GM18511 (cell line): ENCODE results near the gene CROCC.
"Not testable (repeated sequence)": the region's sequence is repeated elsewhere in the genome, so short reads cannot be mapped to it uniquely, and the experiment has no call there.

Source experiments
- ATAC-seq: cut with Tn5 transposase; IDR thresholded peaks from one replicate; pipeline ENCODE4 v1.9.1; 2021; ENCODE audit warnings: mild to moderate bottlenecking, moderate library complexity; ENCODE audit not compliant: unreplicated experiment

CROCC gene

DNA sequence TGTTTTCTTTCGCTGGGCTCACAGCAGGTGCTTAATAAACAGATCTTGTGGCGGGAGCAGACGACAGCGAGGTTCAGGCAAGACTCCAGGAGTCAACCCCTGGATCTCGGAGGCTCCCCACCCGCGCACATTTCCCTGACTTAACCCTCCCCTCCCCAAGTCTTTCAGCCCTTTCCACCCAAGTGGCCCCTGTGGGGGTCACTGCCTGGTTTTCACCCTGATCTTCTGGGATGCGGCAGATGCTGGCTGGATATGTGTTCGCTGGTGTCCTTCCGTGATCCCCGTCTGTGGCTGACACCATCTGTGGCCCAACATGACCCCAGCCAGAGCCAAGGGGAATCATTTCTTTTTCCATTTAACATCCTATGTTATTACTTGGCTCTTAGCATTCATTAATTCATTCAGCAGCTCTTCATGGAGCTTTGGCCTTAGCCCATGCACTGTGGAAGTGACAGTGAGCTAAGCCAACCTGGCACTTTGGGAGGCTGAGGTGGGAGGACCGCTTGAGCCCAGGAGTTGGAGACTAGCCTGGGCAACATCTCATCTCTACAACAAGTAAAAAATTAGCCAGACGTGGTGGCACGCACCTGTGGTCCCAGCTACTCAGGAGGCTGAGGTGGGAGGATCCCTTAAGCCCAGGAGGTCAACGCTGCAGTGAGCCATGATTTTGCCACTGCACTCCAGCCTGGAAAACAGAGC lies 6.7 kb upstream of the CROCC start:
- not testable (repeated sequence) for ATAC-seq

DNA sequence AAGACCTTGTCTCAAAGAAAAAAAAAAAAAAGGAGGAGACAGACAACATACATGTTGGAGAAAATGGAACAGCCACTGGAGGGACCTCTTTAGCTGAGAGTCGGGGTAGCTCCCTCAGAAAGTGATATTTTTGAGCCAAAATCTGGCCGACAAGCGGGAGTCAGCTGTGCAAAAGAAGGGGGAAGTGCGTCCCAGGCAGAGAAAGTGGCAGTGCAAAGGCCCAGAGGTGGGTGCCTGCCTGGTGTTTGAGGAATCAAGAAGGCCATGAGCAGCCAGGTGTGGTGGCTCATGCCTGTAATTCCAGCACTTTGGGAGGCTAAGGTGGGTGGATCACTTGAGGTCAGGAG lies 6.1 kb upstream of the CROCC start:
- ATAC-seq, result no peak

DNA sequence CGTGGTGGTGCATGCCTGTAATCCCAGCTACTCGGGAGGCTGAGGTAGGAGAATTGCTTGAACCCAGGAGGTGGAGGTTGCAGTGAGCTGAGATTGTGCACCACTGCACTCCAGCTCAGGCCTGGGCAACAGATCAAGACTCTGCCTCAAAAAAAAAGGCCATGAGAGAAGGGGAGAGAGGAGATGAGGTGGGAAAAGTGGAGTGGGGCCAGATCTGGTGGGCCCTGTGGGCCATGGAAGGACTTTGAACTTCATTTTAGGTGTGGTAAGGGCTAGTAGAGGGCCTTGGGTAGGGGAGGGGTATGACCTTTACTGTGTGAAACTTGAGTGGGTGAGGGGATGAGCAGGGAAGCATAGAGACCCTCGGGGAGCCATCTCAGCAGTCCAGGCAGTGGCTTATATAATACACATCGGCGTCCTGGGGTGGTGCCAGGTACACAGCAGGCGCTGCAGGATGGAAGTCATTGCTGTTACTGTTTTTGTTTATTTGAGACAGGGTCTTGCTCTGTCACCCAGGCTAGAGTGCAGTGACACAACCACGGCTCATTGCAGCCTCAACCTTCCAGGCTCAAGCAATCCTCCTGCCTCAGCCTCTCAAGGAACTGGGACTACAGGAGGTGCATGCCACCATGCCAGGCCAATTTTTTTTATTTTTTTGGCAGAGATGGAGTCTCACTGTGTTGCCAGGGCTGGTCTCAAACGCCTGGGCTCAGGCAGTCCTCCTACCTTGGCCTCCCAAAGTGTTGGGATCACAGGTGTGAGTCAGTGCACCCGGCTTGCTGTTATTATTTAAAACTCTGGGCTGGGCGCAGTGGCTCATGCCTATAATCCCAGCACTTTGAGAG lies 5.5 kb upstream of the CROCC start:
- not testable (repeated sequence) for ATAC-seq

DNA sequence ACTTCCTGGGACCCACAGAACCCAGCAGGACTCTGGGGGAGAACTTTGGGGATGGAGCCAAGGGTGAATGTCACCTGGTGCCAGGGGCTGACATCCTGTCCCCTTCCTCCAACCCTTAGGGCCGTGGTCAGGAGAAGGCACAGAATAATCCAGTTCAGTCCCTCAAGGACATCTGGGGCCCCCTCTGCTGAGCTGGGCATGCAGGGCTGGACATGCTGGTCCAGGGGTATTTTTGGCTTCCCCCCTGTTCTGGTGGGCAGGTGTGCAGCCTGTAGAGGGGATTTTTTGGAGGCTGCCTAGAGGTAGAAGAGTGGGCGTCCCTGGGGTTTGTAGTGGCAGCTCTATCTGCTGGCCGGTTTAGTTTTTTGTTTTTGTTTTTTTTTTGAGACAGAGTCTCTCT lies 3.4 kb upstream of the CROCC start:
- ATAC-seq, result no peak

DNA sequence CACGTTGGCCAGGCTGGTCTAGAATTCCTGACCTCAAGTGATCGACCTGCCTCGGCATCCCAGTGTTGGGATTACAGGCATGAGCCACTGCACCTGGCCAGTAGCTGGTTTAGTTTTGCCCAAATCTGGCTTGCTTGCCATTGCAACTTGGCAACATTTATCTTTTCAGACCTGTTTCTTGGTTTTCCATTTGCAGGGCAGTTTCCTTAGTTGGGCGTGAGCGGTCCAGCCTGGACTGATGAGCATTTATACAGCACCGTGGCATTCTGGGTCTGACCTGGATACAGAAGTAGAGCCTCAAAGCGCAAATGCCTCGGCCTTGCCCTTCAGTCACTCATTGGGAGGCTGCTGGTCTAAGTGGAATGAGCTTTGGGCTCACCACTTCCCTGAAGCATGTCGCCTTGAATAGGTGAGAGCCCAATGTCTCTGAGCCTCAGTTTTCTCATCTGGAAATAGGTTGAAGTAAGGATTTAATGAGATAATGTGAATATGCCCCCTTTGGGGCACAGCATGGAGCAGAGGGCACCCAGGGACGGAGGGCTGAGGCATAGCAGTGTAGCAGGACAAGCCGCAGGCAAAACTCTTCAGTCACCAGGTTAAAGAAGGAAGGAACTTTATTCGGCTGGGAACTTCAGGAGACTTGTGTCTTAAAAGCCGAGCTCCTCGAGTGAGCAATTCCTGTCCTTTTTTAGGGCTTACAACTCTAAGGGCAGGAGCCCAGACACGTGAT lies 2.6 kb upstream of the CROCC start:
- ATAC-seq, result not testable (repeated sequence)

DNA sequence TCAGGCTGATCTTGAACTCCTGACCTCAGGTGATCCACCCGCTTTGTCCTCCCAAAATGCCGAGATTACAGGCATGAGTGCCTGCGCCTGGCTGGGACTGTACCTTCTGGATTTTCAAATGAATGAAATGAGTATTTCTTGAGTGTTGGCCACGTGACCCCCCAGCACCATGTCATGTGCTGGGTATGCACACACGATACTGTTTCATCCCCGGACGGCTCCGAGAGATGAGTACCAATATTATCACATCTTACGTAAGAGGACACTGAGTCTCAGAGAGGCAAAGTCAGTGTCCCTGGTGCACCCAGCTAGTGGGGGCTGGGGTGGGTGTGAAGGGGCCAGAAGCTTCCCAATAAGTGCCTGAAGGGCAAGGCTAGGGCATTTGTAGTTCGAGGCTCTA lies 780 bp upstream of the CROCC start:
- no peak for ATAC-seq

DNA sequence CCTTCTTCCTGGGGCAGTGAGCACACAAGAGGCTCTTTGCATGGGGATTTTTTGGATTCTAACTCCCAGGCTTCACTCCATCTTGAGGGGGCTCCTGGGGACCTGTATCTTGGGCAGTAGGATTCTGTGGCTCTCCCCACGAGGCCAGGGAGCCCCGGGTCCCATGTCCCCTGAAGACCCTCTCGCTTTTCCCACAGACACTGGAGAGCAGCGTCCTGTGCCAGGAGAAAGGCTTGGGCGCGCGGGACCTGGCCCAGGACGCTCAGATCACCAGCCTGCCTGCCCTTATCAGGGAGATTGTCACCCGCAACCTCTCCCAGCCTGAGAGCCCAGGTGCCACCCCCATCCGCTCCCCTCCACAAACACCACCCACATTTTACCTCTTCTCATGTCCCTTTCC lies 735 bp downstream of the CROCC start:
- ATAC-seq, result no peak

DNA sequence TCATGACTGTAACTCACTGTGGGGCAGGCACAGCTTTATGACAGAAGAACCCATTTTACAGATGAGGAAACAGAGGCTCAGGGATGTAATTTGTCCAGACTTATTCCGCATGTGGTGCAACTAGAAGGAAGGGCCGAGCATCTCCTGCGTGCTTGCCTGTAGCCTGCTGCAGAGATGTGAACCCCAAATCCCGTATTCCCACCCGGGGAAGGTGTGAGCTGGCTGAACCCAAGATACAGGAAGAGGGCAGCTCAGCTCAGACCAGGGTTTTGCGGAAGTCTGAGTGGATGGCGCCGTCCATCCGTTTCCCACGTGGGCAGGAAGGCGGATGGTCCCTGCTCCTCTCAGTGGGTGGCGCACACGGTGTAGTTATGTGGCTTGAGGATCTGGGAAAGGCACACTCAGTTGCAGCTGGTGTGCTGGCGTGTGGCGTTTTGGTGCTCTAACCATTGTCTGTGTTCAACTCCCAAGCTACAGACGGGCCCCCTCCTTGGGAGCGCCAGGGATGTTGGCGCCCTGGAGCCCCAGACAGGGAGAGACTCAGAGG lies 1.2 kb downstream of the CROCC start:
- no peak for ATAC-seq

DNA sequence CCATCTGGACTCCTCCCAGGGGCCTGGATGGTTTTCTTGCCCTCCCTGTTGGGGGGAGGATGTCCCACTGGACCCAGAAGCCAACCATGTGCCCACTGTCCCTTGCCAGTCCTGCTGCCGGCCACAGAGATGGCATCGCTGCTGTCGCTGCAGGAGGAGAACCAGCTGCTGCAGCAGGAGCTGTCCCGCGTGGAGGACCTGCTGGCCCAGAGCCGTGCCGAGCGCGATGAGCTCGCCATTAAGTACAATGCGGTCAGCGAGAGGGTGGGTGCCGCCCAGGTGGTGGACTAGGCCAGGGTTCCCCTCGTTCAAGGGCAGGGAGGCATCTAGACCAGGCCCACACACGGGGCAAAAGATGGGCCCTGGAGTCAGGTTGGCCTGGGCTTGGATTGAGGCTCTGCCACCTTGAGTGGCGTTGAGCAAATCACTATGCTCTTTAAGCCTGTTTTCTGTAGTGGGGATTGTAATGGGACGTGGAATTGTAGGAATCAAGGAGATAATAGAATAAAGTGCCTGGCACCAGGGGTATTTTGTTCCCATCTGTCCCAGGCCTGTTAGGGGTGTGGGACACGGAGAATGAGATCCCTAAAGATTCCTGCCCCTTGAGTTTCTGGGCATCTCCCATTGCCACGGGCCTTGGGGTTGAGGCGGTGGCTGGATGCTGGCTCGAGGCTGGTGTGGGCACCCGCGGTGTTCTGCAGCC lies 2.6 kb downstream of the CROCC start:
- no peak for ATAC-seq

DNA sequence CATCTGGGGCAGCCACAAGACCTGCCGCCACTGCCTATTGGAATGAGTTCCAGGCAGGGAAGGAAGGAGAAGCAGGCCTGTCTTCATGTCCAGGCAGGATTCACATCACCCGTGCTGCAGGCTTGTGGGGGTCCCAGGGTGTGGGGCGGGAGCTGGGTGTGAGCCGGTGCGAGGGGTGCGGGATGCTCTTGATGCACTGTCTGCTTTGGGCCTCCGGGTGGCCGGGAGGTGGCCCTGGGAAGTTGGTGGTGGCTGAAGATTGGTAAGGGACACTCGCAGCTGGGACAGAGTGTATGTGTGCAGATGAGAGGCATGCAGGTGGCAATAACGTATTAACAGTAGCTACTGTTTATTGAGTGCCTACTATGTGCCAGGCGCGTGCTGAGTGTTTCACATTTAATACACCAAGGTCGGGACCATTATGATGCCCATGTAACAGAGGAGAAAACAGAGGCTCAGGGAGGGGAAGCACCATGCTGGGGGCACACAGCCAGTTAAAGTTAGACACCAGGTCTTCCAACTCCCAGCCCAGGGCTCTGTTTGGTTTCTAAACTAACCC lies 3.3 kb downstream of the CROCC start:
- ATAC-seq, result no peak

DNA sequence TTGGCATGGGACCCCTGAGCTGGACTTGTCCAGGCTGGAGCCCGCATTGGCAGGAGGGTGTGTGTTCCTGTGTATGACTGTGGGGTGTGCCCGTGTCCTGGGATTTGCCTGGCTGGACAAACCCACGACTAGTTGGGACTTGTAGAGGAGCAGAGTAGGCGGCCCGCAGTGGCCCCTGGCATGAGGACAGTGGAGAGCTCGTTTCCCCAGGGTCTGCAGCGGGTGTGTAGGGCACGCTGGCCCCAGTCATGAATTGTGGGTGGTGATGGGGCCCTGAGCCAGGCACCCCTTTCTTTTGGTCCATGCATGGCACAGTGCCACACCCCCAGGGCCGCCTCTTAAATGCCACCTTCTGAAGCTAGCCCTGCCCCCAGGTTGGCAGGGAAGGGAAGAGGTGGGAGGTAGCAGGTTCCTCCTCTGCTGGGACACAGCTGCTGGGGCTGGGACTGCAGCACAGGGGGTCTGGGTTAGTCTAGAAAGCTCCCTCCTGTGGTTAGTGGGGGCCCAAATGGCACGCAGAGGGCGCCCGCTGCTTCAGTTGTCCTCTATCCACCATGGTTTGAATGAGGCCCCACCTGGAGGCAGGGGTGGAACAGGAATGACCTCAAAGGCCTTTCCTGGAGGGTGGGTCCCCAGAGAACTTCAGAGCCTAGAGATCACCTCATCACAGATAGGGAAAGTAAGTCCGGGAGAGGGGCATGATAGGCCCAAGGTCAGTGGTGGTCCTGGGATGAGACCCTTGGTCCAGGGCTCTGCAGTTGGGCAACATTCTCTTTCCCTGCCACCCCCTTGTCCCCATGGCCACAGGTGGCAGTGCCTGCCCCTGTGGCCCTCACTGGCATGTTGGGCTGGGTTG lies 4.1 kb downstream of the CROCC start:
- no peak for ATAC-seq

DNA sequence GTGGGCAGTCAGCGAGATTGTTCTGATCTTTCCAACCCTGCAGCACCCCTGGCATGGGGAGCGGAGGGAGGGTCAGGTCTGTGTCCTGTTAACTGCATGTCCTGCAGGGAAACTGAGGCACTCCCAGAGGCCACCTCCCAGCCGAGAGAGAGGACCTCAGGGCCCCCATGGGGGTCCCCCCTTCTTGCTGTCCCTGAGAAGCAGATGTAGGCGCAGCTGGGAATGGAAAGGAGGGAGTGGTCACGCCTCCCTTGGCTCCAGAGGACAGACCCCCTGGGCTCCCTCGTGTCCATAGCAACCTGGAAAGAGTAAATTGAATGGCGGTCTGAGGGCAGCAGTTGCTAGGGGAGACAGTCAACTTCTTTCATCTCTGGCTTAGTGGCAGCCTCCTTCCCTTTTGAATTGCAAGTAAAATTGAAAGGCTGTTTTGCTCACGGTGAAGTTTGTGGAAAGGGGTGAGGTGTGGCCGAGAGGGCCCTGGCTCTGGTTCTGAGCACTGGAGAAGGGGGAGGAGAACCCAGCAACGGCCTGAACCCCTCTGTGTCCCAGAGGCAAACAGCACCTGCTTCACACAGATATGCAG lies 4.9 kb downstream of the CROCC start:
- ATAC-seq, result no peak

DNA sequence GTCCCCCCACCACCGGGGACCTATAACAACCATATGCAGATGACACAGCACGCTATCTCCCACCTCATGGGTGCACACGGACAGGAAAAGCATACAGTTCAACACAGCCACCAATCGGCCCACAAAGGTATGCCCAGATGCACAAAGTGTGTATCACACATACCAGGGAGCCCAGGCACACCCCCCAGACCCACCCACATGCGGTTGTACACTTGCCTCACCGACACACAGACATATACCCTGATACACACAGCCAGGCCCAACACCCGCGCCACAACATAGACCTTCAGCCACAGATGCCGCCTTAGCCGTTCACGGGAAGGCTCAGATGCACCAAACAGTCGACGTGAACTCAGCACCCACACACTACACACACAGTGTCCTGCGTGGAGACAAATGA lies 5.5 kb downstream of the CROCC start:
- no peak for ATAC-seq

DNA sequence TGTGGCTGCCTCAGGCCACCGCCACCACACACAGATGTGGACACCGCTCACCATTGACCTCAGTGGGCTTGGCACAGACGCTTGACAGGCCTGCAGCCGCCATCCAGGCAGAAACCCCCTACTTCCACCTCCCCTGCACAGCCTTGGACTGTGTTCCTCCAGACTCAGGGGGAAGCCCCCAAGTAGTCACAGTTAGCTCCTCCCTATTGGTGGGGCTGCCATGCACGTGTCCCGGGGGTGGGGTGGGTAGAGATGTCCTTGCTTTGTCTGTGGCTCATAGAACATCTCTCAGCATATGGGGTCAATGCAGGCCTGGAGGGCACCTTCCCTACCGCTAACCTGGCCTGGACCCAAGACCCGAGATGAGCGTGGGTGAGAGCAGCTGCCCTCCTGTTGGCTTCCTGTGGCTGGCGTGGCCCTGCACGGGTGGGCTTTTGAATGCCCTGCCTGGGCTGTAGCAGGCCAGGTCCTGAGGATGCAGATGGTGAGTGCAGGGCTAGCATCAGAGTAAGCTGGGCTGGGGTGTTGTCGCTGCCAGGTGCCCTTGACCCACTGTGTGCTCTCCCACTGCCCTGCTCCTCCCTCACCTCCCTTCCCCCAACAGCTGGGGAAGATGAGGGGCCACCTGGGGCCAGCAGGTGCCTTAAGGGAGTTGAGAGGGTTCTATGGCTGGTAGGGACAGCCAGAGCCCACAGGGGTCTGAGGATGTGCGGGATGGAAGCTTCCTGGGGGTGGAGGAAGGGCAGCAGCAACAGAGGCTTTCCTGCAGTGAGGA lies 6.2 kb downstream of the CROCC start:
- no peak for ATAC-seq

DNA sequence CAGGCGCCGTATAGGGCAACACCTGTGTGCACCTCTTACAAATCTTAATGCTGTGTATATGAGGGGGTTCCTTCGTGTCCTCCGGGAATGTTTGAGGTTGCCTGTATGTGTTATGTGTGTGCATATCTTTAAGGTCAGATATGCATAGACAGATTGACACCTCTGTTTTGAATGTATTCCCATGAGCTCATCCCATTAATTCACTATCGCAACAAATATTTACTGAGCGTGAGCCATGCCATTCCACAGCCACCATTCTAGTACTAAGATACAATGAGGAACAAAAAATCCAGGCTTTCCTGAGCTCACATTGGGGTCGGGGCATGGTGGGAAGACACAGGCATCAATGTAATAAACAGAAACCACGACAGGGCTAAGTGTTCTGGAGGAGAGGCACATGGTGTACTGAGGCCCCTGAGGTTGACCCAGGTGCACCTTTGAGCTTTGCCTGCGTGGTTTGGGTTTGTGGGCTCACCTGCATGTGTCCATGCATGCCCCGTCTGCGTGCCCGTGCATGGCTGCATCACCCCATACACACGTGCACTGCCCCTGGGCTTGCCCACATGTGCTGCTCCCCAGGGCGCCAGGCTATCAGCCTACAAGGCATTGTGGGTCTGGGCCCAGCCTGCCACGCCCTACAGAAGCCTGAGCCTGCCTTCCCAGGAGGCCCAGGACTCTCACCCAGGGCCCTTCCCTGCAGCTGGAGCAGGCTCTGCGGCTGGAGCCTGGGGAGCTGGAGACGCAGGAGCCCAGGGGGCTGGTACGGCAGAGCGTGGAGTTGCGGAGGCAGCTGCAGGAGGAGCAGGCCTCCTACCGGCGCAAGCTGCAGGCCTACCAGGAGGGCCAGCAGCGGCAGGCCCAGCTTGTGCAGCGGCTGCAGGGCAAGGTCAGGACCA lies 7.7 kb downstream of the CROCC start:
- not testable (repeated sequence) for ATAC-seq

DNA sequence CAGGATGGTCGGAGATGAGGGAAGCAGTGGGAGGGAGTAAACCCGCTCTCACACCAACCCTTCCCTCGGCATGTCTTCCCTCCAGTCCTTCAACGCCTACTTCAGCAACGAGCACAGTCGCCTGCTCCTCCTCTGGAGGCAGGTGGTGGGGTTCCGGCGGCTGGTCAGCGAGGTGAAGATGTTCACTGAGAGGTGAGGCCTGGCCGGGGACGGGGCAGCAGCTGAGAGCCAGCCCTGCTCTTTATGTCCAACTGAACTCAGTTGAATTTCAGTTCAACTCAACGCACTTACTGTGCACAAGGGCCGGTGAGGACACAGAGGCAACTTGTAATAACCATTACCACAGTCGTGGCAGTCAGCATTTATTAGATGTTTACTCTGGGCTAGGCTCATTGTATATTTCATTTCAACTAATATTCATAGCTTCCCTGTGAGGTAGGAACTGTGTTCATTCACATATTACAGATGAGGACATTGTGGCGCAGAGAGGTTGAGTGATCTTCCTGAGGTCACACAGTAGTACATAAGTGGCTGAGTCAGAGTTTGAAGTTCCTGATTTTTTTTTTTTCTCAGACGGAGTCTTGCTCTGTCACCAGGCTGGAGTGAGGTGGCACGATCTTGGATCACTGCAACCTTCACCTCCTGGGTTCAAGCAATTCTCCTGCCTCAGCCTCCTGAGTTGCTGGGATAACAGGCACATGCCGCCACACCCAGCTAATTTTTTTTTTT lies 9.6 kb downstream of the CROCC start:
- not testable (repeated sequence) for ATAC-seq

DNA sequence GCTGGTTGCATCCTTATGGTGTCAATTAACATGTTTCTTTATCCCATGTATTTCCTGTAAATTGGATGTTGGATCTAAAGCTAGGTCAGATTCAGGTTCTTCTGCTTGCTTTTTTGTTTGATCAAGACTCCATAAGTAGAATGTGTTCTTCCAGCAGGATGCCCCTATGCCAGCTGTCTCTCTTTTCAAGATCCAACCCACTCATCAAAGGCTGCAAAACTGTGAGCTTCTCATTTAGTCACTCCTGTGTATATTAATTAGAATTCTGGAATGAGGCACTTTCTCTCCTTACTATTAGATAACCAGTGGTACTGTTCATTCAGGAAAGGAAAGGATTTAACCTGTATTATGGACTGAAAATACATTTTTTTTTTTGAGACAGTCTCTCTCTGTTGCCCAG lies 12.2 kb downstream of the CROCC start:
- ATAC-seq, result not testable (repeated sequence)
